ENCODE measurements around the gene DCAF8.
"Not testable (repeated sequence)": the region's sequence is repeated elsewhere in the genome, so short reads cannot be mapped to it uniquely, and the experiment has no call there.

The DCAF8 gene

GRCh38 chr1:160300173-160300572, 37.8 kb upstream of the DCAF8 start:
- DNase-seq = no peak
- Mint-ChIP-seq H3K27me3 (ENCODE audit: low read depth, poor library complexity) (no peaks in the 10 kb centered on the region), H3K4me1 (no peaks in the 10 kb centered on the region), H3K36me3 (ENCODE audit: low read depth) (peaks cover 62% of the 10 kb centered on the region), H3K9me3 (no peaks in the 10 kb centered on the region), H3K4me3 (no peak overlapping the region), H3K27ac (no peak overlapping the region)
- no peak for TF ChIP-seq CTCF (IDR thresholded peaks at IDR 0.05)

- peaks cover 77% of the 10 kb centered on the region for H3K36me3 Mint-ChIP-seq (ENCODE audit: low read depth)
- H3K4me1 Mint-ChIP-seq = peaks cover 7% of the 10 kb centered on the region
- H3K9me3 Mint-ChIP-seq = no peaks in the 10 kb centered on the region
- TF ChIP-seq CTCF (IDR thresholded peaks at IDR 0.05) = no peak
- no peak overlapping the region for H3K4me3 Mint-ChIP-seq
- no peaks in the 10 kb centered on the region for H3K27me3 Mint-ChIP-seq (ENCODE audit: low read depth, poor library complexity)
- DNase-seq = no peak
- H3K27ac Mint-ChIP-seq = no peak overlapping the region
These were observed 33.7 kb upstream of the DCAF8 start for GRCh38 chr1:160296036-160296435.

- no peaks in the 10 kb centered on the region for H3K9me3 Mint-ChIP-seq
- H3K36me3 Mint-ChIP-seq (ENCODE audit: low read depth) = peaks cover 82% of the 10 kb centered on the region
- DNase-seq = no peak
These were observed 30.9 kb upstream of the DCAF8 start for GRCh38 chr1:160293020-160293968.

GRCh38 chr1:160291248-160292220, 29.2 kb upstream of the DCAF8 start:
- Mint-ChIP-seq H3K4me3 (no peak overlapping the region), H3K36me3 (ENCODE audit: low read depth) (peaks cover 72% of the 10 kb centered on the region)
- peak; percentile 61 for DNase-seq

More at GRCh38 chr1:160293020-160293968, 30.9 kb upstream of the DCAF8 start:
- TF ChIP-seq CTCF (IDR thresholded peaks at IDR 0.05) = no peak
- Mint-ChIP-seq H3K4me1 (peaks cover 7% of the 10 kb centered on the region), H3K27me3 (ENCODE audit: low read depth, poor library complexity) (no peaks in the 10 kb centered on the region), H3K27ac (no peak overlapping the region), H3K4me3 (no peak overlapping the region)

GRCh38 chr1:160287769-160288168, 25.4 kb upstream of the DCAF8 start:
- not testable (repeated sequence) for DNase-seq; H3K4me3 Mint-ChIP-seq; H3K27me3 Mint-ChIP-seq (ENCODE audit: low read depth, poor library complexity); H3K9me3 Mint-ChIP-seq; H3K27ac Mint-ChIP-seq
- peaks cover 33% of the 10 kb centered on the region for H3K4me1 Mint-ChIP-seq
- peaks cover 45% of the 10 kb centered on the region for H3K36me3 Mint-ChIP-seq (ENCODE audit: low read depth)

More at GRCh38 chr1:160291248-160292220, 29.2 kb upstream of the DCAF8 start:
- TF ChIP-seq CTCF (IDR thresholded peaks at IDR 0.05) = peak; percentile 79
- no peaks in the 10 kb centered on the region for H3K9me3 Mint-ChIP-seq
- H3K27ac Mint-ChIP-seq = peak overlapping the region; percentile 66
- no peaks in the 10 kb centered on the region for H3K27me3 Mint-ChIP-seq (ENCODE audit: low read depth, poor library complexity)
- H3K4me1 Mint-ChIP-seq = peaks cover 7% of the 10 kb centered on the region

DNA sequence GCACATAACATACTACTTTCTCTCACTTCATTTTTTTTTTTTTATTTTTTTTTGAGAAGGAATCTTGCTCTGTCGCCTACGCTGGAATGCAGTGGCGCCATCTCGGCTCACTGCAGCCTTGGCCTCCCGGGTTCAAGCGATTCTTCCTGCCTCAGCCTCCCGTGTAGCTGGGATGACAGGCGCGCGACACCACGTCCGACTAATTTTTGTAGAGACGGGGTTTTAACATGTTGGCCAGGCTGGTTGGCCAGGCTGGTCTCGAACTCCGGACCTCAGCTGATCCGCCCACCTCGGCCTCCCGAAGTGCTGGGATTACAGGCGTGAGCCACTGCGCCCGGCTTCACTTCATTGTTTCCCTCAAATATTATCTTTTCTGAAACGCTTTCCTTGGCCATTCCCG, 23.2 kb upstream of the DCAF8 start:
- Mint-ChIP-seq H3K27me3 (ENCODE audit: low read depth, poor library complexity) (peaks cover 3% of the 10 kb centered on the region), H3K4me1 (peaks cover 26% of the 10 kb centered on the region), H3K36me3 (ENCODE audit: low read depth) (peaks cover 37% of the 10 kb centered on the region), H3K27ac (no peak overlapping the region), H3K9me3 (no peaks in the 10 kb centered on the region), H3K4me3 (peak overlapping the region; percentile 93)
- DNase-seq = no peak
- TF ChIP-seq CTCF (IDR thresholded peaks at IDR 0.05) = no peak
